ENCODE results near the gene SSX2.
"Not testable (repeated sequence)": the region's sequence is repeated elsewhere in the genome, so short reads cannot be mapped to it uniquely, and the experiment has no call there.

GRCh38 chrX:52648956-52649355 lies 58.0 kb downstream of the SSX2 start:
- TF ChIP-seq, protein P1, sequence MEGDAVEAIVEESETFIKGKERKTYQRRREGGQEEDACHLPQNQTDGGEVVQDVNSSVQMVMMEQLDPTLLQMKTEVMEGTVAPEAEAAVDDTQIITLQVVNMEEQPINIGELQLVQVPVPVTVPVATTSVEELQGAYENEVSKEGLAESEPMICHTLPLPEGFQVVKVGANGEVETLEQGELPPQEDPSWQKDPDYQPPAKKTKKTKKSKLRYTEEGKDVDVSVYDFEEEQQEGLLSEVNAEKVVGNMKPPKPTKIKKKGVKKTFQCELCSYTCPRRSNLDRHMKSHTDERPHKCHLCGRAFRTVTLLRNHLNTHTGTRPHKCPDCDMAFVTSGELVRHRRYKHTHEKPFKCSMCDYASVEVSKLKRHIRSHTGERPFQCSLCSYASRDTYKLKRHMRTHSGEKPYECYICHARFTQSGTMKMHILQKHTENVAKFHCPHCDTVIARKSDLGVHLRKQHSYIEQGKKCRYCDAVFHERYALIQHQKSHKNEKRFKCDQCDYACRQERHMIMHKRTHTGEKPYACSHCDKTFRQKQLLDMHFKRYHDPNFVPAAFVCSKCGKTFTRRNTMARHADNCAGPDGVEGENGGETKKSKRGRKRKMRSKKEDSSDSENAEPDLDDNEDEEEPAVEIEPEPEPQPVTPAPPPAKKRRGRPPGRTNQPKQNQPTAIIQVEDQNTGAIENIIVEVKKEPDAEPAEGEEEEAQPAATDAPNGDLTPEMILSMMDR (IDR thresholded peaks at IDR 0.05; ENCODE audit: insufficient read depth, low read depth, low read length), result not testable (repeated sequence)
- not testable (repeated sequence) for TF ChIP-seq EZH2 (IDR thresholded peaks at IDR 0.05; ENCODE audit: insufficient read depth, low read length)

All from astrocyte (in vitro differentiated cells and primary cell).